Measurements from ENCODE around the gene POP4. TPM values are rescaled to one million over a fixed set of nuclear protein-coding genes. Genes with fewer than 3 reads are reported as not detected.

The POP4 gene
- total and polyA plus RNA-seq, 9 of the 15 experiments (the other 6 are each of a cell fraction or from before 2014, with no cell fraction given) = 42.1 to 128 (median 99.0) TPM

DNA sequence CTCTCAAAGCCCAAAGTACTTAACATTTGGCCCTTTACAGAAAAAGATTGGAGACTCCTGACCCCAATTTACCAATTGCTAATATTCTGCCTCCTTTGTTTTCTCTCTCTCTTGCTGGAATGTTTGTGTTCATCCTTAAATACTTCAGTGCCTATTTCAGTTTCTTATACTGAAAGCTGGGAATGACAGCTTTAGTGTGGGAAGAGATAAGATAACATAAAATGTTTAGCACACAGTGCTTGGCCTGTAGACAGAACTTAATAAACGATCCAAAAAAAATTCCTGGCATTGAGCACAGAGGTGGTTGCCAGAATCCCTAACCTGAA lies 56.2 kb downstream of the POP4 start (continued):
- TF ChIP-seq, protein P1, sequence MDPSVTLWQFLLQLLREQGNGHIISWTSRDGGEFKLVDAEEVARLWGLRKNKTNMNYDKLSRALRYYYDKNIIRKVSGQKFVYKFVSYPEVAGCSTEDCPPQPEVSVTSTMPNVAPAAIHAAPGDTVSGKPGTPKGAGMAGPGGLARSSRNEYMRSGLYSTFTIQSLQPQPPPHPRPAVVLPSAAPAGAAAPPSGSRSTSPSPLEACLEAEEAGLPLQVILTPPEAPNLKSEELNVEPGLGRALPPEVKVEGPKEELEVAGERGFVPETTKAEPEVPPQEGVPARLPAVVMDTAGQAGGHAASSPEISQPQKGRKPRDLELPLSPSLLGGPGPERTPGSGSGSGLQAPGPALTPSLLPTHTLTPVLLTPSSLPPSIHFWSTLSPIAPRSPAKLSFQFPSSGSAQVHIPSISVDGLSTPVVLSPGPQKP (CRISPR knock-in tag; IDR thresholded peaks at IDR 0.05) = no peak
- TF ChIP-seq, protein P2, sequence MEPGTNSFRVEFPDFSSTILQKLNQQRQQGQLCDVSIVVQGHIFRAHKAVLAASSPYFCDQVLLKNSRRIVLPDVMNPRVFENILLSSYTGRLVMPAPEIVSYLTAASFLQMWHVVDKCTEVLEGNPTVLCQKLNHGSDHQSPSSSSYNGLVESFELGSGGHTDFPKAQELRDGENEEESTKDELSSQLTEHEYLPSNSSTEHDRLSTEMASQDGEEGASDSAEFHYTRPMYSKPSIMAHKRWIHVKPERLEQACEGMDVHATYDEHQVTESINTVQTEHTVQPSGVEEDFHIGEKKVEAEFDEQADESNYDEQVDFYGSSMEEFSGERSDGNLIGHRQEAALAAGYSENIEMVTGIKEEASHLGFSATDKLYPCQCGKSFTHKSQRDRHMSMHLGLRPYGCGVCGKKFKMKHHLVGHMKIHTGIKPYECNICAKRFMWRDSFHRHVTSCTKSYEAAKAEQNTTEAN (CRISPR knock-in tag; IDR thresholded peaks at IDR 0.05) = no peak
- TF ChIP-seq TCF7 (IDR thresholded peaks at IDR 0.05; ENCODE audit: borderline replicate concordance) = no peak
- TF ChIP-seq, protein P3, sequence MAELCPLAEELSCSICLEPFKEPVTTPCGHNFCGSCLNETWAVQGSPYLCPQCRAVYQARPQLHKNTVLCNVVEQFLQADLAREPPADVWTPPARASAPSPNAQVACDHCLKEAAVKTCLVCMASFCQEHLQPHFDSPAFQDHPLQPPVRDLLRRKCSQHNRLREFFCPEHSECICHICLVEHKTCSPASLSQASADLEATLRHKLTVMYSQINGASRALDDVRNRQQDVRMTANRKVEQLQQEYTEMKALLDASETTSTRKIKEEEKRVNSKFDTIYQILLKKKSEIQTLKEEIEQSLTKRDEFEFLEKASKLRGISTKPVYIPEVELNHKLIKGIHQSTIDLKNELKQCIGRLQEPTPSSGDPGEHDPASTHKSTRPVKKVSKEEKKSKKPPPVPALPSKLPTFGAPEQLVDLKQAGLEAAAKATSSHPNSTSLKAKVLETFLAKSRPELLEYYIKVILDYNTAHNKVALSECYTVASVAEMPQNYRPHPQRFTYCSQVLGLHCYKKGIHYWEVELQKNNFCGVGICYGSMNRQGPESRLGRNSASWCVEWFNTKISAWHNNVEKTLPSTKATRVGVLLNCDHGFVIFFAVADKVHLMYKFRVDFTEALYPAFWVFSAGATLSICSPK (IDR thresholded peaks at IDR 0.05; ENCODE audit: borderline replicate concordance) = no peak
- no peak for TF ChIP-seq TCFL5 (CRISPR knock-in tag; conservative IDR thresholded peaks at IDR 0.05)
- TF ChIP-seq FOXJ2 (tag; IDR thresholded peaks at IDR 0.05) = peak; percentile 9; the same call in 1 of the 2 replicates
- TF ChIP-seq, protein P4, sequence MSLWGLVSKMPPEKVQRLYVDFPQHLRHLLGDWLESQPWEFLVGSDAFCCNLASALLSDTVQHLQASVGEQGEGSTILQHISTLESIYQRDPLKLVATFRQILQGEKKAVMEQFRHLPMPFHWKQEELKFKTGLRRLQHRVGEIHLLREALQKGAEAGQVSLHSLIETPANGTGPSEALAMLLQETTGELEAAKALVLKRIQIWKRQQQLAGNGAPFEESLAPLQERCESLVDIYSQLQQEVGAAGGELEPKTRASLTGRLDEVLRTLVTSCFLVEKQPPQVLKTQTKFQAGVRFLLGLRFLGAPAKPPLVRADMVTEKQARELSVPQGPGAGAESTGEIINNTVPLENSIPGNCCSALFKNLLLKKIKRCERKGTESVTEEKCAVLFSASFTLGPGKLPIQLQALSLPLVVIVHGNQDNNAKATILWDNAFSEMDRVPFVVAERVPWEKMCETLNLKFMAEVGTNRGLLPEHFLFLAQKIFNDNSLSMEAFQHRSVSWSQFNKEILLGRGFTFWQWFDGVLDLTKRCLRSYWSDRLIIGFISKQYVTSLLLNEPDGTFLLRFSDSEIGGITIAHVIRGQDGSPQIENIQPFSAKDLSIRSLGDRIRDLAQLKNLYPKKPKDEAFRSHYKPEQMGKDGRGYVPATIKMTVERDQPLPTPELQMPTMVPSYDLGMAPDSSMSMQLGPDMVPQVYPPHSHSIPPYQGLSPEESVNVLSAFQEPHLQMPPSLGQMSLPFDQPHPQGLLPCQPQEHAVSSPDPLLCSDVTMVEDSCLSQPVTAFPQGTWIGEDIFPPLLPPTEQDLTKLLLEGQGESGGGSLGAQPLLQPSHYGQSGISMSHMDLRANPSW (CRISPR knock-in tag; IDR thresholded peaks at IDR 0.05) = no peak
- no peak for TF ChIP-seq ARID2 (IDR thresholded peaks at IDR 0.05)
- no peak for TF ChIP-seq ZNF140 (CRISPR knock-in tag; IDR thresholded peaks at IDR 0.05)
- TF ChIP-seq FOXM1 (IDR thresholded peaks at IDR 0.05; ENCODE audit: low read depth) = no peak
- no peak for TF ChIP-seq FOXM1 (CRISPR knock-in tag; IDR thresholded peaks at IDR 0.05; ENCODE audit: low read depth)
- TF ChIP-seq MYBL2 (IDR thresholded peaks at IDR 0.05; ENCODE audit: low read depth) = no peak
- no peak for TF ChIP-seq MYBL2 (CRISPR knock-in tag; IDR thresholded peaks at IDR 0.05; ENCODE audit: borderline replicate concordance)
- no peak for TF ChIP-seq ZNF133 (CRISPR knock-in tag; IDR thresholded peaks at IDR 0.05)
- no peak for TF ChIP-seq CTBP1 (IDR thresholded peaks at IDR 0.05; ENCODE audit: borderline replicate concordance)
- TF ChIP-seq XRCC5 (IDR thresholded peaks at IDR 0.05; ENCODE audit: low read depth, low read length) = no peak
- TF ChIP-seq POU5F1 (IDR thresholded peaks at IDR 0.05; ENCODE audit: borderline replicate concordance, low read depth, low read length, partially characterized antibody) = no peak
- no peak for TF ChIP-seq ZNF41 (CRISPR knock-in tag; conservative IDR thresholded peaks at IDR 0.05)
- no peak for TF ChIP-seq TAL1 (IDR thresholded peaks at IDR 0.05)
- TF ChIP-seq JUNB (CRISPR knock-in tag; conservative IDR thresholded peaks at IDR 0.05) = no peak
- no peak for TF ChIP-seq HDAC2 (IDR thresholded peaks at IDR 0.05)
- no peak for TF ChIP-seq ZNF274 (IDR thresholded peaks at IDR 0.05; ENCODE audit: borderline replicate concordance, low read depth, low read length)
- TF ChIP-seq HOXB6 (CRISPR knock-in tag; IDR thresholded peaks at IDR 0.05; ENCODE audit: borderline replicate concordance) = no peak
- TF ChIP-seq ZNF134 (CRISPR knock-in tag; conservative IDR thresholded peaks at IDR 0.05) = no peak
- no peak for TF ChIP-seq ZNF282 (CRISPR knock-in tag; IDR thresholded peaks at IDR 0.05)
- no peak for TF ChIP-seq PRMT5 (CRISPR knock-in tag; IDR thresholded peaks at IDR 0.05)

Data from K562 (cell line).